OCI-LY1 (cell line): Measurements from ENCODE around the gene PTPRQ.

Experiments used
- H2AFZ ChIP-seq: fragments of 200-600 bp; sonication (generic), shearing (Covaris generic); 2 replicates; pipeline ENCODE4 v1.6.0; 2014; ENCODE audit warnings: antibody characterized with exemption, mild to moderate bottlenecking, low read length
- H3F3A ChIP-seq: fragments of 200-600 bp; sonication (generic), shearing (Covaris generic); 2 replicates; pipeline ENCODE4 v1.6.0; 2014; ENCODE audit warnings: mild to moderate bottlenecking, antibody characterized with exemption, low read length, moderate library complexity; ENCODE audit not compliant: insufficient read depth
- H3K27ac ChIP-seq: fragments of 200-600 bp; sonication (generic); 2 replicates; pipeline ENCODE4 v1.5.1; 2014; ENCODE audit warnings: low read length, mixed run types, mild to moderate bottlenecking, low read depth; ENCODE audit not compliant: poor library complexity, severe bottlenecking
- H3K27me3 ChIP-seq: fragments of 200-600 bp; sonication (generic); 2 replicates; pipeline ENCODE4 v1.6.0; 2014; ENCODE audit warnings: antibody characterized with exemption, mild to moderate bottlenecking, low read length, moderate library complexity; ENCODE audit not compliant: insufficient read depth
- H3K36me3 ChIP-seq: fragments of 200-600 bp; sonication (generic); 2 replicates; pipeline ENCODE4 v1.6.1; 2014; ENCODE audit warnings: mild to moderate bottlenecking, antibody characterized with exemption, low read length, moderate library complexity, mixed read lengths; ENCODE audit not compliant: insufficient read depth
- H3K4me1 ChIP-seq: fragments of 200-600 bp; sonication (generic); 2 replicates; pipeline ENCODE4 v1.5.1; 2014; ENCODE audit warnings: mild to moderate bottlenecking, low read length, moderate library complexity; ENCODE audit not compliant: insufficient read depth, severe bottlenecking
- H3K4me2 ChIP-seq: fragments of 200-600 bp; sonication (generic), shearing (Covaris generic); 2 replicates; pipeline ENCODE4 v1.6.1; 2014; ENCODE audit warnings: low read length
- H3K4me3 ChIP-seq: fragments of 200-600 bp; sonication (generic); 2 replicates; pipeline ENCODE4 v1.5.1; 2014; ENCODE audit warnings: low read length, low read depth, mild to moderate bottlenecking, mixed read lengths; ENCODE audit not compliant: poor library complexity, severe bottlenecking
- H3K79me2 ChIP-seq: fragments of 200-600 bp; shearing (Covaris generic); 2 replicates; pipeline ENCODE4 v1.6.1; 2016; ENCODE audit warnings: mixed run types, low read length, mixed read lengths; ENCODE audit not compliant: insufficient read depth
- H3K9ac ChIP-seq: fragments of 200-600 bp; sonication (generic), shearing (Covaris generic); 2 replicates; pipeline ENCODE4 v1.6.1; 2014; ENCODE audit warnings: mild to moderate bottlenecking, low read length, mixed read lengths
- H3K9me2 ChIP-seq: fragments of 200-600 bp; sonication (generic), shearing (Covaris generic); 2 replicates; pipeline ENCODE4 v1.6.1; 2014; ENCODE audit warnings: low read depth, mild to moderate bottlenecking, low read length, mixed read lengths
- H3K9me3 ChIP-seq: fragments of 200-600 bp; shearing (Covaris generic); 2 replicates; pipeline ENCODE4 v1.6.1; 2014; ENCODE audit warnings: low read length, mixed read lengths
- H4K20me1 ChIP-seq: fragments of 200-600 bp; sonication (generic), shearing (Covaris generic); 2 replicates; pipeline ENCODE4 v1.6.0; 2016; ENCODE audit warnings: mild to moderate bottlenecking, low read length; ENCODE audit not compliant: insufficient read depth
- EZH2 ChIP-seq: fragments of 200-600 bp; sonication (generic), shearing (Covaris generic); IDR thresholded peaks from 2 replicates; pipeline ENCODE4 v1.8.0; 2017; ENCODE audit warnings: borderline replicate concordance, mixed run types, mild to moderate bottlenecking, antibody characterized with exemption, low read length, moderate library complexity, mixed read lengths
- TF ChIP-seq, protein P1 (sequence below): fragments of 200-600 bp; sonication (generic), shearing (Covaris generic); IDR thresholded peaks from 2 replicates; pipeline ENCODE4 v1.5.1; 2017; ENCODE audit warnings: mild to moderate bottlenecking, antibody characterized with exemption, low read length, moderate library complexity, mixed read lengths

The PTPRQ gene

GRCh38 chr12:80622271-80622670, 178.2 kb downstream of the PTPRQ start:
- no peak overlapping the region for H2AFZ ChIP-seq
- no peak overlapping the region for H3K4me3 ChIP-seq
- H3K79me2 ChIP-seq, result no peaks in the 10 kb centered on the region
- H3K4me1 ChIP-seq, result no peaks in the 10 kb centered on the region
- H3F3A ChIP-seq, result no peaks in the 10 kb centered on the region
- no peaks in the 10 kb centered on the region for H3K27me3 ChIP-seq
- H4K20me1 ChIP-seq, result no peaks in the 10 kb centered on the region
- no peaks in the 10 kb centered on the region for H3K9me2 ChIP-seq
- no peak for TF ChIP-seq EZH2
- TF ChIP-seq, protein P1, sequence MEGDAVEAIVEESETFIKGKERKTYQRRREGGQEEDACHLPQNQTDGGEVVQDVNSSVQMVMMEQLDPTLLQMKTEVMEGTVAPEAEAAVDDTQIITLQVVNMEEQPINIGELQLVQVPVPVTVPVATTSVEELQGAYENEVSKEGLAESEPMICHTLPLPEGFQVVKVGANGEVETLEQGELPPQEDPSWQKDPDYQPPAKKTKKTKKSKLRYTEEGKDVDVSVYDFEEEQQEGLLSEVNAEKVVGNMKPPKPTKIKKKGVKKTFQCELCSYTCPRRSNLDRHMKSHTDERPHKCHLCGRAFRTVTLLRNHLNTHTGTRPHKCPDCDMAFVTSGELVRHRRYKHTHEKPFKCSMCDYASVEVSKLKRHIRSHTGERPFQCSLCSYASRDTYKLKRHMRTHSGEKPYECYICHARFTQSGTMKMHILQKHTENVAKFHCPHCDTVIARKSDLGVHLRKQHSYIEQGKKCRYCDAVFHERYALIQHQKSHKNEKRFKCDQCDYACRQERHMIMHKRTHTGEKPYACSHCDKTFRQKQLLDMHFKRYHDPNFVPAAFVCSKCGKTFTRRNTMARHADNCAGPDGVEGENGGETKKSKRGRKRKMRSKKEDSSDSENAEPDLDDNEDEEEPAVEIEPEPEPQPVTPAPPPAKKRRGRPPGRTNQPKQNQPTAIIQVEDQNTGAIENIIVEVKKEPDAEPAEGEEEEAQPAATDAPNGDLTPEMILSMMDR, result no peak
- H3K4me2 ChIP-seq, result no peak overlapping the region
- no peak overlapping the region for H3K27ac ChIP-seq
- no peak overlapping the region for H3K9ac ChIP-seq
- no peaks in the 10 kb centered on the region for H3K36me3 ChIP-seq
- H3K9me3 ChIP-seq, result no peaks in the 10 kb centered on the region

DNA sequence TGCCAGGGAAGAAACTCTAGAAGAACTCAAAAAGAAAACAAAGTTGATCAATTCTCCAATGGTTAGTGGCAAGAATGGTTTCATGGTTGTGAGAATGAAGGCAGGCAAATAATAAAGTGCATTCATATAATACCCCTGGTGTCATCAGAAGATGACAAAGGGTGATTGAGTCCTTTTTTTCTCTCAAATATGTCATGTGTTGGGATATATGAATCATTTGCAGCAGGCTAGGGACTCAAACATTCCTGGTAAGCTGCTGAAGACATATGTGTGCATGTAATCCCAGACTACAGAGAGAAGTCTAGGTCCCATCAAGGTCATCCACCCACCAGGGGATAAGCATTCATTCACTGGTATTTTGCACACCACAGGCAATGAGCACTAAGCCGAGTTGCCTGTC, 181.0 kb downstream of the PTPRQ start:
- no peak overlapping the region for H2AFZ ChIP-seq
- no peaks in the 10 kb centered on the region for H3F3A ChIP-seq
- no peak overlapping the region for H3K27ac ChIP-seq
- no peaks in the 10 kb centered on the region for H3K27me3 ChIP-seq
- H3K79me2 ChIP-seq, result no peaks in the 10 kb centered on the region
- no peak overlapping the region for H3K9ac ChIP-seq
- no peaks in the 10 kb centered on the region for H4K20me1 ChIP-seq
- no peaks in the 10 kb centered on the region for H3K9me3 ChIP-seq
- H3K4me2 ChIP-seq, result no peak overlapping the region
- no peak overlapping the region for H3K4me3 ChIP-seq
- no peaks in the 10 kb centered on the region for H3K9me2 ChIP-seq
- no peaks in the 10 kb centered on the region for H3K4me1 ChIP-seq
- TF ChIP-seq EZH2, result no peak
- TF ChIP-seq, protein P1, result no peak
- no peaks in the 10 kb centered on the region for H3K36me3 ChIP-seq

DNA sequence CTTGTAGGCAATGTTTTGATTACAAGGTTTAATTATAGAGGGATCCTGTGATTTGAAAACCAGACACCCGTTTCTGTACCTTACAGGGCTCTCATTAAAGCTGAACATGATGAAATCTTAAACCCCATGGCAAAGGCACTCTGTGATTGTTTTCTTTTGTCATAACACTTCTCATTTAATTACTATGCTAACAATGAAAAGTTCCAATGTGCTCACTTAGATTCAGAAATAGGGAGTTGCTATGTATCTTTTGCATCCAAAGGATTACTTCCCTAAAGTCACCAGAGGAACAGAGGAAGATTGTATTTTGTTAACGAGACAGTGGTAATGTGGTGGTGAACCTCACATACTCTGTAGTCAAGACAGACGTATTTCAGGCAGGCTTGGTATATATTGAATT, 181.9 kb downstream of the PTPRQ start:
- Histone ChIP-seq H2AFZ (no peak overlapping the region), H3F3A (no peaks in the 10 kb centered on the region)
- no peak for TF ChIP-seq EZH2
- TF ChIP-seq, protein P1, result no peak

More for the DNA sequence above, 181.9 kb downstream of the PTPRQ start:
- no peaks in the 10 kb centered on the region for H3K79me2 ChIP-seq
- no peak overlapping the region for H3K4me3 ChIP-seq
- no peaks in the 10 kb centered on the region for H3K27me3 ChIP-seq
- H4K20me1 ChIP-seq, result no peaks in the 10 kb centered on the region
- H3K36me3 ChIP-seq, result no peaks in the 10 kb centered on the region
- H3K9ac ChIP-seq, result no peak overlapping the region
- no peaks in the 10 kb centered on the region for H3K4me1 ChIP-seq
- no peaks in the 10 kb centered on the region for H3K9me2 ChIP-seq
- H3K4me2 ChIP-seq, result no peak overlapping the region
- H3K27ac ChIP-seq, result no peak overlapping the region
- no peaks in the 10 kb centered on the region for H3K9me3 ChIP-seq
